ES-I3 (cell line): ENCODE results near the gene NOSIP.

Source experiments
- H3K36me3 ChIP-seq: 2 replicates; pipeline ENCODE4 v1.6.1; 2013; ENCODE audit warnings: mild to moderate bottlenecking, low read length, control low read depth, moderate library complexity; ENCODE audit not compliant: insufficient read depth
- H3K4me1 ChIP-seq: 2 replicates; pipeline ENCODE4 v1.6.1; 2013; ENCODE audit warnings: mild to moderate bottlenecking, control low read depth, low read length; ENCODE audit not compliant: insufficient read depth
- H3K9ac ChIP-seq: 2 replicates; pipeline ENCODE4 v1.6.1; 2013; ENCODE audit warnings: low read depth, mild to moderate bottlenecking, low read length, moderate library complexity
- H3K9me3 ChIP-seq: 2 replicates; pipeline ENCODE4 v1.6.1; 2013; ENCODE audit warnings: mild to moderate bottlenecking, low read length, moderate library complexity; ENCODE audit not compliant: control insufficient read depth, insufficient read depth

NOSIP gene

DNA sequence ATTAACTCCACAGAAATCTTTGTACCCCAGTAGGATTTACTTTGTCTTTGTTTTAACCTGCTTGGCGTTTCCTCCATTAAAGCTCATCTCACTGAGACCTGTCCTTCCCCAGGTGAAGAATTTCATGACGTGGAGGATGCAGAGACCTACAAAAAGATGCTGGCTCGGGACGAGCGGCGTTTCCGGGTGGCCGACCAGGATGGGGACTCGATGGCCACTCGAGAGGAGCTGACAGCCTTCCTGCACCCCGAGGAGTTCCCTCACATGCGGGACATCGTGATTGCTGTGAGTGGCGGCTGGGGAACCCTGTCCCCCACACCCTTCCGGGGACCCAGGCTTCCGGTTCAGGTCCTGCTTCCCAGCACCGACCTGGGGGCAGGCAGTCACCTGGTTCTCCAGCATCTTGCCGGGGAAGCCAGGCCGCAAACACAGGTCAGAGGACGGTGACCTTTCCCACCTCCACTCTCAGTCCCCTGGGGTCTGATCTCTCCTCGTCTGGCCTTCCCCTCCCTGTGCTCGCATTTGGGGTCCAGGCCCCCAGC, 43.4 kb downstream of the NOSIP start:
- Histone ChIP-seq H3K9me3 (no peaks in the 10 kb centered on the region), H3K9ac (no peak overlapping the region), H3K36me3 (0 out of 2 replicates have a peak, but pooled peaks cover 3% of the 10 kb centered on the region), H3K4me1 (no peaks in the 10 kb centered on the region; the same call in 1 of the 2 replicates)

DNA sequence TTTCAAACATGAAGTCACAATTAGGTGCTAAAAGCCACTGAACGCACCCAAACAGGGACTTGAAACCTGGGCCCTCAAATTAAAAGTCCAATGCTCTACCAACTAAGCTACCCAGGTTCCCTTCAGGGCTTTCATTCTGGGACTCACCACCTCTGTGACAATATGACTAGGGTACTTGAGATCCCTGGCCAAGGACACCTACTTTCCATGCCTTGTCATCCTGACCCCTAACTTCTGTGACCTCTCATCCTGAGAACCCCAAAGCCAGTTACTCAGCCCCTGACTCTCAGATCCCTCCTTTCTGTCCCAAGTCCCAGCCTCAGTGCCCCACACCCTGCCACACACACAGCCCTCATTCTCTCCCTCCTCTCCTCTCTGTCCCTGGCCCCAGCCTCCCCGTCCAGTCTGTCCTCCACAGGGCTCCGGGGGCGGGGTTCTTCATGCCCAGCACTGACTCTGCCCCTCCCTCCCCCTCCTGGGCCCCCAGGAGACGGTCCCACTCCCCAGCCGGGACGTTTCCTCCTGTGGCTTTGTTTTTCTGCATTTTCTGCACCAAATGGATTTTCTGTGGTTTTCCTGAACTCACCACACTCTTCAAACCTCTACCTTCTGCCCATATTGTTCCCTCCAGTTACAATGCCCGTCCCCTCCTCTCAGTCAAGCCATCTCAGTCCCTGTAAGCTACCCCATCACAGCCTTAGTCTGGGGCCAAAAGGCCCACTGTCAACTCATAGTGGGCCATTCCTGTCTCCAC, 45.5 kb downstream of the NOSIP start:
- H3K9ac ChIP-seq = no peak overlapping the region

DNA sequence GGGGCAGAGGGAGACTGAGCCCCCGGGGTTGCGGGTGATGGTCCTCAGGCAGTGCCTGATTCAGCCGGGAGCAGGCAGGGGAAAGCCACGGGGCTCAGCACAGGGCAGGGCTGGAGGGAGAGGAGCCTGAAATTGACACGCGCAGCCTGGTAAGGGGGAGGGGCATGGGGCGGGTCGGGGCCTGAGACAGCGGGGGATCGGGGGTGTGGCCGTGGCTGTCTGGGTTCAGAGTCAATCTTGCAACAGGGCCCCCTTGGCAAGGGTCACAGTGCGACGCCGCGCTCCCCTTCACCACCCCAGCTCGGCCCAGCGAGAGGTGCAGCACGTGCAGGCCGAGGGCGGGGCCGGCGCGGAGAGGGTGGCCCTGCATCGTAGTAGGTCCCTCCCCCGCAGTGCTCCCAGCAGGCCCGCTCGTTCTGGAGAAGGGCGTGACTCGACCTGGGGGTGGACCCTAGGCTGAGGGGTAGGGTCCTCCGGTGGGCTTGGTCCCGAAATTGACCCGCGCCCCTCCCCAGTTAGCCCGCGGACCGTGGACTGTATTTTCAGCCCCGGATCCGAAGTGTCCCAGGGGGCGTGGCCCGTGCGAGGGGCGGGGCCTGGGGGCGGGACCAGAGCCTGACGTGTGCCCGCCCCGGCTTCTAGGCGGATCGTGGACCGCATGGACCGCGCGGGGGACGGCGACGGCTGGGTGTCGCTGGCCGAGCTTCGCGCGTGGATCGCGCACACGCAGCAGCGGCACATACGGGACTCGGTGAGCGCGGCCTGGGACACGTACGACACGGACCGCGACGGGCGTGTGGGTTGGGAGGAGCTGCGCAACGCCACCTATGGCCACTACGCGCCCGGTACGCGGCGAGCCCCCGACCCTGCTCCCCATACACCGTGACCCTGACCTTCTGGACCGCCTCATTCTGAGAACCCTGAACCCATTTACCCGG, 46.5 kb downstream of the NOSIP start:
- Histone ChIP-seq H3K4me1 (no peaks in the 10 kb centered on the region; the same call in 1 of the 2 replicates), H3K36me3 (0 out of 2 replicates have a peak, but pooled peaks cover 3% of the 10 kb centered on the region), H3K9me3 (no peaks in the 10 kb centered on the region), H3K9ac (peak overlapping the region; percentile 69; the same call in 1 of the 2 replicates)

More for the DNA sequence above, 45.5 kb downstream of the NOSIP start:
- H3K36me3 ChIP-seq = 0 out of 2 replicates have a peak, but pooled peaks cover 3% of the 10 kb centered on the region
- no peaks in the 10 kb centered on the region; the same call in 1 of the 2 replicates for H3K4me1 ChIP-seq
- no peaks in the 10 kb centered on the region for H3K9me3 ChIP-seq

DNA sequence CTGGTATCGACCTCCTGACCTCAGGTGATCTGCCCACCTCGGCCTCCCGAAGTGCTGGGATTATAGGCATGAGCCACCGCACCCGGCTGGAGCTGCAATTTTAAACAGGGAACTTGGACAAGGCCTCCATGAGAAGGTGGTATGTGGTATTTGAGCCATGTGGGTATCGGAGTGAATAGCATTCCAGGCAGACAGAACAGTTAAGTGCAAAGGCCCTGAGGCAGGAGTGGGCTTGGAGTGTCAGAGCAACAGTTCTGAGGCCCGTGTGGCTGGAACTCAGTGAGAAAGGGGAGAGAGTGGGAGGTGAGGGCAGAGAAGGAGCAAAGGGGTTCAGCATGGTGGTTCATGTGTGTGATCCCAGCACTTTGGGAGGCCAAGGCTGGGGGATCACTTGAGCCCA, 49.6 kb downstream of the NOSIP start:
- Histone ChIP-seq H3K9me3 (no peaks in the 10 kb centered on the region), H3K4me1 (no peaks in the 10 kb centered on the region; the same call in 1 of the 2 replicates), H3K9ac (no peak overlapping the region), H3K36me3 (no peaks in the 10 kb centered on the region; the same call in 1 of the 2 replicates)

DNA sequence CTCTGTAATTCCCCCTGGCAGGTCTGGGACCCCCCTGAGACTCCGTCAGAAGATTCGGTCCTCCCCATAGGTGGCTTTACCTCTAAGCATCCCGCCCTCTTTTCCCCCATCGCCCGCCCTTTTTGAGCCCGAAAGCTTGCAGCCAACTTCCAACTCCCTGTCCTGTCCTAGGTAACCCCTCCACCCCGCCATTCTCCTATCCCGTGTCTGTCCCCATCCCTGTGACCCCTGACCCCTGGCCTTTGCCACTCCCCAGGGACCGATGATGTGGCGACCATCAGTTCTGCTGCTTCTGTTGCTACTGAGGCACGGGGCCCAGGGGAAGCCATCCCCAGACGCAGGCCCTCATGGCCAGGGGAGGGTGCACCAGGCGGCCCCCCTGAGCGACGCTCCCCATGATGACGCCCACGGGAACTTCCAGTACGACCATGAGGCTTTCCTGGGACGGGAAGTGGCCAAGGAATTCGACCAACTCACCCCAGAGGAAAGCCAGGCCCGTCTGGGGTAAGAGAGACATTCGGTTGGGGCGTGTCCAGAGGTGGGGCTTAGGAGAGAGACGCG, 52.1 kb downstream of the NOSIP start:
- Histone ChIP-seq H3K9me3 (no peaks in the 10 kb centered on the region), H3K9ac (peak overlapping the region; percentile 66; the same call in 1 of the 2 replicates), H3K4me1 (no peaks in the 10 kb centered on the region; the same call in 1 of the 2 replicates), H3K36me3 (no peaks in the 10 kb centered on the region; the same call in 1 of the 2 replicates)

DNA sequence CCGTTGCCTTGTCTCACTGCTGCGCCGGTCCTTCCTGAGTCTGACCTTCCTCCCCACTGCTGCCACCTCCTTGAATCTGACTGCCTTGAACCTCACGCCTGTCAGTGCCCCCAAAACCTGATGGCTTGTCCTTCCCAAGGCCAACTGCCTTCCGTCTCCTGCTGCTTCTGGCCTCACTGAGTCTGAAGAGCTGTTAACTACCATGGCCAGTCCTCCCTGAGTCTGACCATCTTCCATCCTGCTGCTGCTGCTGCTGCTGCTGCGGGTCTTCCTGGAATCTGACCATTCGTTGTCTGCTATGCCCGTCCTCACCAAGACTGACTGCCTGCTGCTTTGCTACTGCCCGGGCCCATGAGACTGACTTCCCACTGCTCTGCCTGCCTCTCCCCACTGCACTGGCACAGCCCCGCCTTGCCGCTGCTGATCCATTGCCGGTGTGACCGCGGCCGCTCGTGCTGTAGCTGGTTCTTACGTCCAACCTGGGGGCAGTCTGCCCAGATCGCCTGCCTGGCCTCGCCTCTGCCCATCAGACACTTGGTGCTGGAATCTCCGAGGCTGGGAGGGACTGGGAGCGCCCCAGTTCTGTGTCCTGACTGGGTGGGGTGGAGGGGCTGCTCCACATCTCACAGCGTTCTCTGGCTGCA, 55.4 kb downstream of the NOSIP start:
- no peaks in the 10 kb centered on the region for H3K9me3 ChIP-seq
- no peak overlapping the region for H3K9ac ChIP-seq
- no peaks in the 10 kb centered on the region; the same call in 1 of the 2 replicates for H3K36me3 ChIP-seq
- H3K4me1 ChIP-seq = no peaks in the 10 kb centered on the region

DNA sequence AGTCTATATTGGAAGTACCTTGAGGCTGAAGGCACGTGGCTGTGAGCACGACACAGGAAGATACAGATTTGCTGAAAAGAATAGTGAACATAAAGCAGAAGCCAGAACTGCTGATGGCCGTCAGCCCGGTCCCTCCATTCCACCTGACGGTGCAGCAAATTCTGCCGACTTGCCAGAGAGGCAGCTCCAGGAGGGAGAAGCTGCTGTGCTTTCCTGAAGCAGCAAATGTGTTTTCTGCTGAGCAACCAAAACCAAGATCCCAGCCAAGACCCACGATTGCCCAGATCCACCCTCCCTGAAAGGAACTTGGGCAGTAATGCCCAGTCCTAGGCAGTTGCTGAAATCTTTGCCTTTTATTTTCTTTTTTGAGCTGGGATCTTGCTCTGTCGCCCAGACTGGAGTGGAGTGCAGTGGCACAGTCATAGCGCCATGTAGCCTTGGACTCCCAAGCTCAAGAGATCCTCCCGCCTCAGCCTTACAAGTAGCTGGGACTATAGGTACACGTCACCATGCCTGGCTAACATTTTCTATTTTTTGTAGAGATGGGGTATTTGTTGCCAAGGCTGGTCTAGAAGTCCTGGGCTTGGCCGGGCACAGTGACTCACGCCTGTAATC, 59.5 kb downstream of the NOSIP start:
- H3K36me3 ChIP-seq = no peaks in the 10 kb centered on the region
- H3K4me1 ChIP-seq = no peaks in the 10 kb centered on the region
- no peaks in the 10 kb centered on the region for H3K9me3 ChIP-seq
- no peak overlapping the region for H3K9ac ChIP-seq

DNA sequence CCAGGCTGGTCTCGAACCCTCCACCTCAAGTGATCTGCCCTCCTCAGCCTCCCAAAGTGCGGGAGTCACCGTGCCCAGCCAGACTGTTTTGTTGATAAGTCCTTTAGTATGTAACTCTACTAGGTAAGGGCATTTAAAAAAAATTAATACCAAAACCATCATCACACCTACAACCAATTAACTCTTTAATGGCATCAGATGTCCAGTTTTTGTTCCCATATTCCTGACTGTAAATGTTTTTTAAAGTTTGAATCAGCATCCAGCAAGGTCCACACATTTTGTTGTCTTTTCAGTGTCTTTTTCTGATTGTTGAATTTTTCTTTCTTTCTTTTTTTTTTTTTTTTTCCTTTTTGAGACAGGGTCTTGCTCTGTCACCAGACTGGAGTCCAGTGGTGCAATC, 62.3 kb downstream of the NOSIP start:
- Histone ChIP-seq H3K9me3 (no peaks in the 10 kb centered on the region), H3K36me3 (no peaks in the 10 kb centered on the region), H3K4me1 (no peaks in the 10 kb centered on the region; the same call in 1 of the 2 replicates), H3K9ac (no peak overlapping the region)

DNA sequence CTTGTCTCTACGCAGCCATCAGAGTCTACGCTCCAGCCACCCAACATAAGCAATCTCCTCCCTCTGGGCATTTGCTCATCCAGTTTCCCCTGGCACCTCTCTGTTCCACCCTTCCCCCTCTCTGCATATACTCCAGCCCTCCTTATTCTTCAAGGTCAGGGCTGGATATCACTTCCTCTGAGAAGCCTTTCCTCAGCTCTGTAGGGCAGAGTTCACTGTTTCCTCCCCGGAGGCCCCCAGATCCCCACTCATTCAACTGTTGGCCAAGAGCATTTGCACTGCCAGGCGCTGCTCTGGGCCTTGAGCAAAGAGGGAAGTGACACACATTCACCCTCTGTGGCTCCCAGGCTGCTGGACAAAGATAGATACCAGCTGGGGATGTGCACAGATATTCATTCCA, 64.6 kb downstream of the NOSIP start:
- Histone ChIP-seq H3K9ac (no peak overlapping the region), H3K36me3 (no peaks in the 10 kb centered on the region), H3K9me3 (no peaks in the 10 kb centered on the region), H3K4me1 (peaks cover 5% of the 10 kb centered on the region; the same call in 1 of the 2 replicates)

DNA sequence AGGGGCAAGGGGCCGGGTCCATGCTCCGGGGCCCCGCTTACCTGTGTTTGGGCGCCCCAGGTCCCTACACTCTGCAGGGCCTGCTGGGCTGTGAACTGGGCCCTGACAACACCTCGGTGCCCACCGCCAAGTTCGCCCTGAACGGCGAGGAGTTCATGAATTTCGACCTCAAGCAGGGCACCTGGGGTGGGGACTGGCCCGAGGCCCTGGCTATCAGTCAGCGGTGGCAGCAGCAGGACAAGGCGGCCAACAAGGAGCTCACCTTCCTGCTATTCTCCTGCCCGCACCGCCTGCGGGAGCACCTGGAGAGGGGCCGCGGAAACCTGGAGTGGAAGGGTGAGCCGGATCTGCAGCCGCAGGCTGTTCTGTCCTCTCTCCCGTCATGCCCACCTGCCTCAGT, 66.2 kb downstream of the NOSIP start:
- Histone ChIP-seq H3K4me1 (peaks cover 5% of the 10 kb centered on the region; the same call in 1 of the 2 replicates), H3K9ac (peak overlapping the region; percentile 81), H3K9me3 (no peaks in the 10 kb centered on the region), H3K36me3 (no peaks in the 10 kb centered on the region)

DNA sequence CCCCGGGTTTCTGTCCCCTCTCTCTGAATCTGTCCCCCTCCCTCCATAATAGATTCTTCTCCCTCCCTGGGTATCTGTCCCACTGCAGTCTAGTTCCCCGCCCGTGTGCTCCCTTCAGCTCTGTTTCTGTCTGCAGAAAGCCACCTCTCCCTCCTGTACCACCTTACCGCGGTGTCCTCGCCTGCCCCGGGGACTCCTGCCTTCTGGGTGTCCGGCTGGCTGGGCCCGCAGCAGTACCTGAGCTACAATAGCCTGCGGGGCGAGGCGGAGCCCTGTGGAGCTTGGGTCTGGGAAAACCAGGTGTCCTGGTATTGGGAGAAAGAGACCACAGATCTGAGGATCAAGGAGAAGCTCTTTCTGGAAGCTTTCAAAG, 66.6 kb downstream of the NOSIP start:
- H3K9me3 ChIP-seq = no peaks in the 10 kb centered on the region
- H3K4me1 ChIP-seq = peaks cover 5% of the 10 kb centered on the region; the same call in 1 of the 2 replicates
- H3K9ac ChIP-seq = peak overlapping the region; percentile 81
- H3K36me3 ChIP-seq = no peaks in the 10 kb centered on the region

DNA sequence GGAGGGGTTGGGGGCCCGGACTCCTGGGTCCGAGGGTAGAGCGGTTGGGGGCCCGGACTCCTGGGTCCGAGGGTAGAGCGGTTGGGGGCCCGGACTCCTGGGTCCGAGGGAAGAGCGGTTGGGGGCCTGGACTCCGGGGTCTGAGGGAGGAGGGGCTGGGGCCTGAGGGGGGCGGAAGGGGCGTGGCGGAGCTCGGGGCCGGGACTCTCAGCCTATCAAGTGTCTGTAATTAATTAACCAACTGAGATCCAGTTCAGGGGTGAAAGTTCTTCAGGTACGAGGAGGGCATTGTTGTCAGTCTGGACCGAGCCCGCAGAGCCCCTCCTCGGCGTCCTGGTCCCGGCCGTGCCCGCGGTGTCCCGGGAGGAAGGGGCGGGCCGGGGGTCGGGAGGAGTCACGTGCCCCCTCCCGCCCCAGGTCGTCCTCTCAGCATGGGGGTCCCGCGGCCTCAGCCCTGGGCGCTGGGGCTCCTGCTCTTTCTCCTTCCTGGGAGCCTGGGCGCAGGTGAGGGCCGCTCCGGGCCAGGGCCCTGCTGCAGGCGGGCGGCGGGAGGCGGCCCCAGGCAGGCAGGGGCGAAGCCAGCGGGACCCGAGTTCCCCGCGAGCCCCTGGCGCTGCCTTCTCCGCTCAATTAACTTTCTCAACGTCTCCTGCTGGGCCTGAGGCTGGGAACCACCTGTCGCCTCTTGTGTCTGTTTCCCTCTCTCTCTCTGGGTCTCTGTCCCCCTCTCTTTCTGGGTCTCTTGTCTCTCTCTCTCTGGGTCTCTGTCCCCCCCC, 67.2 kb downstream of the NOSIP start:
- Histone ChIP-seq H3K9me3 (no peaks in the 10 kb centered on the region), H3K9ac (peak overlapping the region; percentile 81), H3K36me3 (no peaks in the 10 kb centered on the region), H3K4me1 (peaks cover 5% of the 10 kb centered on the region; the same call in 1 of the 2 replicates)
